HAP-1 (cell line): Measurements from ENCODE around the gene EME2.

ENCODE experiments used
- DNase-seq, 2 experiments: peaks; one replicate each; pipeline ENCODE4 v3.0.0-alpha.2; 2016 to 2020; ENCODE audit warnings: low spot score in 2 of 2
- H3K27me3 ChIP-seq: fragments of 250-450 bp; sonication (Bioruptor Pico); 2 replicates; pipeline ENCODE4 v1.5.1; 2020; ENCODE audit warnings: low read depth, mild to moderate bottlenecking, moderate library complexity
- H3K36me3 ChIP-seq: fragments of 250-450 bp; sonication (Bioruptor Pico); replicated peaks from 2 replicates; pipeline ENCODE4 v1.5.1; 2020; ENCODE audit warnings: mild to moderate bottlenecking
- H3K4me1 ChIP-seq: fragments of 250-450 bp; sonication (Bioruptor Pico); 2 replicates; pipeline ENCODE4 v1.5.1; 2020; ENCODE audit warnings: mild to moderate bottlenecking
- H3K4me3 ChIP-seq: fragments of 250-450 bp; sonication (Bioruptor Pico); 2 replicates; pipeline ENCODE4 v1.5.1; 2020; ENCODE audit warnings: mild to moderate bottlenecking, moderate library complexity
- H3K9me3 ChIP-seq: fragments of 250-450 bp; sonication (Bioruptor Pico); 2 replicates; pipeline ENCODE4 v1.5.1; 2020; ENCODE audit warnings: mild to moderate bottlenecking, moderate library complexity
- in situ Hi-C: fragments of 300-500 bp; cut with MboI; formaldehyde crosslinking; loops from 3 replicates; pipeline ENCODE4 v1.14.3; 2020; ENCODE audit warnings: low sequenced_read_pairs, inconsistent platforms, mixed read lengths

The EME2 gene

DNA sequence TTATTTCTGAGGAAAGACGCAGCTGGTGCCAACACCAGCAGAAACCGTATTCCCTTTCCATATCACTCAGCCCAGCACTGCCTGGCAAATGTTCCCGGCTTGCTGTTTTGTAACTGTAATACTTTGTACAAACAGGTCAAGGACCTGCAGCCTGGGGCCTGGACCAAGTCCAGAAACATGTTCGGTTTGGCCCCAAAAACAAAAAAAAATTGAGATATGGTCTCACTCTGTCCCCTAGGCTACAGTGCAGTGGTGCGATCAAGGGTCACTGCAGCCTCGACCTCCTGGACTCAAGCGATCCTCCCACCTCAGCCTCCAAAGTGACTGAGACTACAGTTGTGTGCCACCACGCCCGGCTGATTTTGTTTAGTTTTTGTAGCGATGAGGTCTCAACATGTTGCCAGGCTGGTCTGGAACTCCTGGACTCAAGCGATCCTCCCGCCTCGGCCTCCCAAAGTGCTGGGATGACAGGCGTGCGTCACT is 52.8 kb downstream of the EME2 start:
- in situ Hi-C loops = no loop called here
- no peak for DNase-seq

More for the DNA sequence above, 52.8 kb downstream of the EME2 start:
- peak overlapping the region; percentile 29 for H3K4me3 ChIP-seq
- H3K36me3 ChIP-seq = no peaks in the 10 kb centered on the region; the same call in 1 of the 2 replicates
- H3K9me3 ChIP-seq = no peaks in the 10 kb centered on the region
- H3K27me3 ChIP-seq = no peaks in the 10 kb centered on the region
- H3K4me1 ChIP-seq = peaks cover 5% of the 10 kb centered on the region
